Duodenal mucosa (tissue), 2 donors: ENCODE data around the gene SPATA12.

ENCODE experiments used
- H3K27ac ChIP-seq: one replicate; pipeline ENCODE4 v1.7.0; 2013; ENCODE audit warnings: low read depth, low read length
- H3K27me3 ChIP-seq, 2 donors: one replicate each; pipeline ENCODE4 v1.7.0; 2013; ENCODE audit warnings: low read length in 2 of 2, control low read depth in 1 of 2; ENCODE audit not compliant: insufficient read depth in 2 of 2, control insufficient read depth in 1 of 2
- H3K36me3 ChIP-seq, 2 donors: one replicate each; pipeline ENCODE4 v1.7.0; 2013; ENCODE audit warnings: low read length in 2 of 2, control low read depth in 1 of 2; ENCODE audit not compliant: insufficient read depth in 2 of 2, control insufficient read depth in 1 of 2
- H3K4me1 ChIP-seq, 2 donors: one replicate each; pipeline ENCODE4 v1.7.0; 2013; ENCODE audit warnings: low read length in 2 of 2, control low read depth in 1 of 2; ENCODE audit not compliant: insufficient read depth in 2 of 2, control insufficient read depth in 1 of 2
- H3K4me3 ChIP-seq, 2 donors: one replicate each; pipeline ENCODE4 v1.7.0; 2013; ENCODE audit warnings: low read length in 2 of 2, low read depth in 1 of 2
- H3K9ac ChIP-seq, 2 donors: one replicate each; pipeline ENCODE4 v1.7.0; 2013; ENCODE audit warnings: low read length in 2 of 2, low read depth in 1 of 2
- H3K9me3 ChIP-seq, 2 donors: one replicate each; pipeline ENCODE4 v1.7.0; 2013; ENCODE audit warnings: low read length in 2 of 2, control low read depth in 1 of 2; ENCODE audit not compliant: control insufficient read depth in 1 of 2

Gene SPATA12

GRCh38 chr3:57110214-57110613, 49.8 kb downstream of the SPATA12 start:
- no peaks in the 10 kb centered on the region for H3K27me3 ChIP-seq
- no peak overlapping the region for H3K4me3 ChIP-seq
- no peak overlapping the region for H3K27ac ChIP-seq
- no peak overlapping the region for H3K9ac ChIP-seq
- no peaks in the 10 kb centered on the region for H3K4me1 ChIP-seq
- H3K9me3 ChIP-seq = no peaks in the 10 kb centered on the region
- H3K36me3 ChIP-seq = no peaks in the 10 kb centered on the region

DNA sequence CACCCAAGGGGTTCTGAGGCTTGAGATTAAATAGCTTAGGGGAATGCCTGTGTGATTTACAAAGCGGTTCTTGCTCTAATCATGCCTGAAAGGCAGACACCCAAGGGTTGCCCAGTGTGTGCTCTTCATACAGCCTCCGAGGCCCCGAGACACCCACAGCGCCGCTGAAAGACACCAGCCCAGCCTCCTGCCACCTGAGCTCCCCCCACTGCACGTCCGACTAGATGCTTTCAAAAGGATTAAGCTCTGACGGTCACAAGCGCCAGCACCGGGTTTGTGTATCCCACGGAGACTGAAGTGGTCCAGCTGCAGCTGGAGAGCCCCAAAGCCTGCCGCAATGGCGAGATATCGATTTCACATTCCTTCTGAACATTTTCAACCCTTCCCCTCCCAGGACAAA, 50.3 kb downstream of the SPATA12 start:
- Histone ChIP-seq H3K4me1 (no peaks in the 10 kb centered on the region), H3K9me3 (no peaks in the 10 kb centered on the region), H3K9ac (no peak overlapping the region), H3K36me3 (no peaks in the 10 kb centered on the region), H3K27ac (no peak overlapping the region), H3K4me3 (no peak overlapping the region), H3K27me3 (no peaks in the 10 kb centered on the region)

GRCh38 chr3:57112206-57112605, 51.7 kb downstream of the SPATA12 start:
- no peaks in the 10 kb centered on the region for H3K4me1 ChIP-seq
- H3K4me3 ChIP-seq = no peak overlapping the region
- H3K9ac ChIP-seq = no peak overlapping the region
- H3K27me3 ChIP-seq = no peaks in the 10 kb centered on the region
- H3K27ac ChIP-seq = no peak overlapping the region
- H3K9me3 ChIP-seq = no peaks in the 10 kb centered on the region
- no peaks in the 10 kb centered on the region for H3K36me3 ChIP-seq

- no peak overlapping the region for H3K27ac ChIP-seq
- no peaks in the 10 kb centered on the region for H3K27me3 ChIP-seq
- H3K4me1 ChIP-seq = no peaks in the 10 kb centered on the region
- H3K4me3 ChIP-seq = no peak overlapping the region
- H3K36me3 ChIP-seq = no peaks in the 10 kb centered on the region
- H3K9ac ChIP-seq = no peak overlapping the region
- H3K9me3 ChIP-seq = no peaks in the 10 kb centered on the region
Observed at GRCh38 chr3:57116501-57116900, 56.0 kb downstream of the SPATA12 start.

GRCh38 chr3:57118254-57118653, 57.8 kb downstream of the SPATA12 start:
- Histone ChIP-seq H3K27me3 (no peaks in the 10 kb centered on the region), H3K36me3 (no peaks in the 10 kb centered on the region), H3K27ac (no peak overlapping the region), H3K4me1 (no peaks in the 10 kb centered on the region), H3K9ac (no peak overlapping the region), H3K4me3 (no peak overlapping the region), H3K9me3 (no peaks in the 10 kb centered on the region)

- H3K4me1 ChIP-seq = no peaks in the 10 kb centered on the region
- H3K4me3 ChIP-seq = no peak overlapping the region
- H3K27ac ChIP-seq = no peak overlapping the region
Observed at GRCh38 chr3:57120040-57120439, 59.6 kb downstream of the SPATA12 start.

DNA sequence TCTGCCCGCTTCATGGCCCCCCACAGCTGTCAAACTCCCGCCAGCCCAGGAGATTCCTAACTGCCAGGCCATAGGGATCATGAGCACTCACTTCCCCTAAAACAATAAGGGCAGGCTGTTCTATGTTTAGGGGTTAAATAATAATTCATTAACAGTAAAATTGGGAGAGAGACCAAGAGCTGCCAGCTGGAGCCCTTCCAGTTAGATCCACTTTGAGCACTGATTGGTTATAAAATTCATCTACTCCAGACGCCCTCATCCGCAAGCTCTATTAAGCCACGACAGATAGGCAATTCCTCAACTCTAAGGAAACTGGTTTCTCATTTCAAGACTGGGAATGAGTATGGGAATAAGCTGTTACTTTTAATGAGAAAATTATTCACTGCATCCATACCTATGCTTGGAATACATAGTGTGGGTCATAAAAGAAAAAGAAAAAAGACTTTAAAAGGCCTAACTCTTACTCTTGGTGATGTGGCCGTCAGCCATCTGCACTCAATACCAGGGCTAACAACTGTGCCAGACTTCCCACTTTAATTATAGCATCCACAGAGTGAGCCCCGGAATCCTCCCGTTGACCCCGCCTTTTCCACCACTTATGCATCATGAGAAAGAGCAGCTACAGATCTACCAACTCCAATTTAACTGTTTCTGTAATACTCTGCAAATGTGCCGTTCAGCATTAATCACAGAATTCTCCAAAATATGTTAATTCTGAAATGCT, 60.1 kb downstream of the SPATA12 start:
- H3K9ac ChIP-seq = no peak overlapping the region
- no peaks in the 10 kb centered on the region for H3K27me3 ChIP-seq
- H3K9me3 ChIP-seq = no peaks in the 10 kb centered on the region
- no peaks in the 10 kb centered on the region for H3K36me3 ChIP-seq
- H3K4me1 ChIP-seq = no peaks in the 10 kb centered on the region
- no peak overlapping the region for H3K27ac ChIP-seq
- no peak overlapping the region for H3K4me3 ChIP-seq

More at GRCh38 chr3:57120040-57120439, 59.6 kb downstream of the SPATA12 start:
- Histone ChIP-seq H3K9me3 (no peaks in the 10 kb centered on the region), H3K27me3 (no peaks in the 10 kb centered on the region), H3K36me3 (no peaks in the 10 kb centered on the region), H3K9ac (no peak overlapping the region)
